Measurements from ENCODE around the gene IL2. TPM values are rescaled to one million over a fixed set of nuclear protein-coding genes. Genes with fewer than 3 reads are reported as not detected.

Gene IL2
- total and polyA plus RNA-seq, 4 donors: not detected

DNA sequence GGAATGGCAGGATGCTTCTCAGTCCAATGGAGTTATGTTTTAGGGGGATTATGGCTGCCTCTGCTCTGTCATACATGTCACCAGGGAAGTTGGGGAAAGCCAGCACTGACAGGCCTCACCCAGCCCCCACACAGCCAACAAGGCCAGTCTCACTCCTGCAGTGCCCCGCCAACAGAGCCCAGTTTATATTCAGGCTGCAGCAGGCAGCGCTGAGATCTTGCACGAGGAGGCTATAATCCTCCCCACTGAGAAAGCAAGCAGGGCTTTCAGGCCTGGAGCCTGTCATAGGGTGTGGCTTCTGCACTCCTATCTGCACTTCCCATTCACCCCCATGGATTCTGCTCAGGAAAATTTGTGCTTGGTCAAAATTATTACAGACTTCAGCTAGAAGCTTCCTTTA lies 52.7 kb downstream of the IL2 start:
- Histone ChIP-seq H3K4me1 (ENCODE audit: control insufficient read depth, insufficient read depth, low read length) (no peaks in the 10 kb centered on the region), H3K27ac (ENCODE audit: low read depth, low read length) (no peak overlapping the region), H3K9me3 (ENCODE audit: control insufficient read depth, insufficient read depth, low read length) (no peaks in the 10 kb centered on the region), H3K36me3 (ENCODE audit: control insufficient read depth, insufficient read depth, low read length) (no peaks in the 10 kb centered on the region), H3K4me3 (ENCODE audit: low read depth, low read length) (no peak overlapping the region), H3K27me3 (ENCODE audit: control insufficient read depth, insufficient read depth, low read length) (no peaks in the 10 kb centered on the region)
- WGBS (ENCODE audit: insufficient coverage): 24% methylated on average over 3 of the region's 3 CpGs
- DNase-seq (ENCODE audit: low read depth in 4 of 6, low spot score in 6 of 6): no peak

Other genes starting within 250 kb of the IL2 start
- under 1 TPM in 1 of 2 donors, not detected in 1; 0.17 TPM for gene ADAD1, start 77.7 kb downstream of the IL2 start, total RNA-seq
- gene ADAD1, start 77.7 kb downstream of the IL2 start, polyA plus RNA-seq (ENCODE audit: insufficient read length in 2 of 2): not detected
- not detected for gene IL21, start 164.3 kb upstream of the IL2 start, total RNA-seq
- gene IL21, start 164.3 kb upstream of the IL2 start, polyA plus RNA-seq (ENCODE audit: insufficient read length in 2 of 2): not detected